ENCODE measurements around the gene MYO3B. TPM values are rescaled to one million over a fixed set of nuclear protein-coding genes. Genes with fewer than 3 reads are reported as not detected.
"Not testable (repeated sequence)": the region's sequence is repeated elsewhere in the genome, so short reads cannot be mapped to it uniquely, and the experiment has no call there.

Gene MYO3B
- total RNA-seq, 1 donor from 2014 or later: 0.17 TPM

- no peak overlapping the region for H3K27ac ChIP-seq
- intact Hi-C loops (cut with DNase I): no loop called here
- no peak for DNase-seq
- H3K9me3 ChIP-seq: no peaks in the 10 kb centered on the region
- H3K4me3 ChIP-seq: no peak overlapping the region
- H3K27me3 ChIP-seq: no peaks in the 10 kb centered on the region
- TF ChIP-seq CTCF (IDR thresholded peaks at IDR 0.05): no peak
- no peaks in the 10 kb centered on the region for H3K36me3 ChIP-seq
- no peak for ATAC-seq
- no peaks in the 10 kb centered on the region for H3K4me1 ChIP-seq
These were observed 492.0 kb downstream of the MYO3B start for GRCh38 chr2:170669909-170670308.

GRCh38 chr2:170670651-170671050 lies 492.7 kb downstream of the MYO3B start:
- H3K36me3 ChIP-seq: no peaks in the 10 kb centered on the region
- no peak for DNase-seq
- H3K4me1 ChIP-seq: no peaks in the 10 kb centered on the region
- no peak overlapping the region for H3K4me3 ChIP-seq
- intact Hi-C loops (cut with DNase I): no loop called here
- no peak for TF ChIP-seq CTCF (IDR thresholded peaks at IDR 0.05)
- no peak overlapping the region for H3K27ac ChIP-seq
- no peaks in the 10 kb centered on the region for H3K9me3 ChIP-seq
- no peak for ATAC-seq
- no peaks in the 10 kb centered on the region for H3K27me3 ChIP-seq

DNA sequence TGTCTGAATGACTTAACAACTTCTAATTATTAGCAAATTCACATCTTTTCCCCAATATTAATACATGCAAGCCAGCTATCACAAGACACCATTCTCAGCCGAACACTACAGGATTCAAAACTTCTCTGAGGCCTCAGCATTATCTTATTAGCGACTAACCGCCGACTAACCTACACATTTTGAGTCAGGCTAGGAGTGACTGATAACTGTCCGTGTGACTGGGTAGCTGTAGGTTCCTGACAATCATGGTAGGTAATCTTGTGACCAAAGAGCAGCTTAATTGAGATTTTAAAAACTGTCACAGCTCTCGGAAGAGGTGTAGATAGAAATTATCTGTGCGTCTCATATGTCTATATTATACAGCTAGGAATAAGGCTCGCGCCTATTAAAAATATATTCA lies 493.1 kb downstream of the MYO3B start:
- H3K4me1 ChIP-seq: no peaks in the 10 kb centered on the region
- no peak for TF ChIP-seq CTCF (IDR thresholded peaks at IDR 0.05)
- intact Hi-C loops (cut with DNase I): no loop called here
- no peak overlapping the region for H3K27ac ChIP-seq
- H3K36me3 ChIP-seq: no peaks in the 10 kb centered on the region
- H3K27me3 ChIP-seq: no peaks in the 10 kb centered on the region
- no peaks in the 10 kb centered on the region for H3K9me3 ChIP-seq
- no peak for DNase-seq
- ATAC-seq: no peak
- no peak overlapping the region for H3K4me3 ChIP-seq

GRCh38 chr2:170674282-170674681 lies 496.3 kb downstream of the MYO3B start:
- H3K4me3 ChIP-seq; DNase-seq; ATAC-seq; intact Hi-C loops (cut with DNase I); H3K27me3 ChIP-seq; H3K9me3 ChIP-seq; H3K4me1 ChIP-seq; H3K27ac ChIP-seq; H3K36me3 ChIP-seq: not testable (repeated sequence)

- ATAC-seq: no peak
- no peaks in the 10 kb centered on the region for H3K36me3 ChIP-seq
- H3K4me3 ChIP-seq: no peak overlapping the region
- DNase-seq: no peak
- H3K9me3 ChIP-seq: no peaks in the 10 kb centered on the region
- intact Hi-C loops (cut with DNase I): no loop called here
- H3K4me1 ChIP-seq: no peaks in the 10 kb centered on the region
- H3K27ac ChIP-seq: no peak overlapping the region
- no peaks in the 10 kb centered on the region for H3K27me3 ChIP-seq
- no peak for TF ChIP-seq CTCF (IDR thresholded peaks at IDR 0.05)
These were observed 497.8 kb downstream of the MYO3B start for GRCh38 chr2:170675701-170676100.

DNA sequence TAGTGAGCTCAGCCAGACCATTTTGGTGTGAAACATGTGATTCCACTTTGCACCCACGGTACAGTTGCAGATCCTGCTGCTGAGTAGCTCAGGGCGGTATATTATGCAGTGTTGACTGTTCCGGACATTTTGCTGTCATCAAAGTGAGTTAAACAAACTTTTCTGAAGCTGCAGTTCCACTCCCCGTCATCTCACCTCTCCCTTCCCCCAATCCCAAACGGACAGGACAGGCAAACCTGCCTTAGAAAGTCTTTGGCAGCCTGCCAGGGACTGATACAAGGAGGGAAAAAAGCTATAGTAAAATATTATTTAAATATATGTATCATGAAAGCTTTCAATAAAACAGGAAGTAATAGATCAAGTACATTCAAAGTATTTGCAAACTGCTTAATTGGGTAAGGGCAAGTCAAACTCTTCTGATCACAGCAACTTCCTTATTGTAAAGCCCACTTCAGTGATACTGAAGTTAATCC lies 501.7 kb downstream of the MYO3B start:
- Histone ChIP-seq H3K27ac (no peak overlapping the region), H3K27me3 (no peaks in the 10 kb centered on the region), H3K4me1 (no peaks in the 10 kb centered on the region), H3K4me3 (no peak overlapping the region), H3K9me3 (no peaks in the 10 kb centered on the region), H3K36me3 (no peaks in the 10 kb centered on the region)
- ATAC-seq (peak; percentile 59), DNase-seq (no peak)
- intact Hi-C loops (cut with DNase I): no loop called here
- TF ChIP-seq CTCF (IDR thresholded peaks at IDR 0.05): no peak

Data from upper lobe of right lung (tissue), 1 donor.